HCEC 1CT (cell line): ENCODE data around the gene LMOD1.
"Not testable (repeated sequence)": the region's sequence is repeated elsewhere in the genome, so short reads cannot be mapped to it uniquely, and the experiment has no call there.

Experiments
- DNase-seq: peaks from one replicate; pipeline ENCODE4 v3.0.0-alpha.2; 2017

Gene LMOD1

GRCh38 chr1:201945863-201946223 lies 505 bp downstream of the LMOD1 start:
- no peak for DNase-seq

GRCh38 chr1:201945157-201945556 lies 1.2 kb downstream of the LMOD1 start:
- peak; percentile 35 for DNase-seq

- DNase-seq: no peak
Observed at GRCh38 chr1:201944639-201945038, 1.7 kb downstream of the LMOD1 start.

- no peak for DNase-seq
Observed at GRCh38 chr1:201944002-201944401, 2.3 kb downstream of the LMOD1 start.

- DNase-seq: no peak
Observed at GRCh38 chr1:201942129-201942495, 4.2 kb downstream of the LMOD1 start.

- DNase-seq: no peak
Observed at GRCh38 chr1:201941420-201942128, 4.8 kb downstream of the LMOD1 start.

- DNase-seq: not testable (repeated sequence)
Observed at GRCh38 chr1:201940316-201940715, 6.0 kb downstream of the LMOD1 start.

GRCh38 chr1:201939574-201939973 lies 6.8 kb downstream of the LMOD1 start:
- DNase-seq: no peak

GRCh38 chr1:201939148-201939547 lies 7.2 kb downstream of the LMOD1 start:
- no peak for DNase-seq

- no peak for DNase-seq
Observed at GRCh38 chr1:201938440-201939035, 7.8 kb downstream of the LMOD1 start.

- peak; percentile 89 for DNase-seq
Observed at GRCh38 chr1:201937624-201938213, 8.6 kb downstream of the LMOD1 start.

GRCh38 chr1:201933840-201934430 lies 12.4 kb downstream of the LMOD1 start:
- peak; percentile 90 for DNase-seq

GRCh38 chr1:201930803-201931202 lies 15.5 kb downstream of the LMOD1 start:
- DNase-seq: no peak

- DNase-seq: no peak
Observed at GRCh38 chr1:201930137-201930536, 16.2 kb downstream of the LMOD1 start.

- no peak for DNase-seq
Observed at GRCh38 chr1:201928266-201928665, 18.1 kb downstream of the LMOD1 start.

- DNase-seq: no peak
Observed at GRCh38 chr1:201925981-201926645, 20.2 kb downstream of the LMOD1 start.

- no peak for DNase-seq
Observed at GRCh38 chr1:201925301-201925567, 21.1 kb downstream of the LMOD1 start.

- DNase-seq: no peak
Observed at GRCh38 chr1:201921952-201922558, 24.3 kb downstream of the LMOD1 start.

GRCh38 chr1:201918343-201918742 lies 28.0 kb downstream of the LMOD1 start:
- no peak for DNase-seq

- DNase-seq: peak; percentile 93
Observed at GRCh38 chr1:201917362-201918033, 28.9 kb downstream of the LMOD1 start.

GRCh38 chr1:201916649-201917249 lies 29.6 kb downstream of the LMOD1 start:
- DNase-seq: peak; percentile 97
